ENCODE measurements around the gene DISP3.
A peak's percentile ranks its signal among the peaks of the same experiment; 100 is the strongest.

Gene DISP3

GRCh38 chr1:11543796-11544195 lies 64.8 kb downstream of the DISP3 start:
- no peak for DNase-seq (ENCODE audit: low read depth in 2 of 2)

- DNase-seq (ENCODE audit: low read depth in 2 of 2), result no peak
Observed at GRCh38 chr1:11546456-11546855, 67.5 kb downstream of the DISP3 start.

- DNase-seq (ENCODE audit: low read depth in 2 of 2), result peak; percentile 9 to 22
Observed at GRCh38 chr1:11550664-11551283, 71.8 kb downstream of the DISP3 start.

DNA sequence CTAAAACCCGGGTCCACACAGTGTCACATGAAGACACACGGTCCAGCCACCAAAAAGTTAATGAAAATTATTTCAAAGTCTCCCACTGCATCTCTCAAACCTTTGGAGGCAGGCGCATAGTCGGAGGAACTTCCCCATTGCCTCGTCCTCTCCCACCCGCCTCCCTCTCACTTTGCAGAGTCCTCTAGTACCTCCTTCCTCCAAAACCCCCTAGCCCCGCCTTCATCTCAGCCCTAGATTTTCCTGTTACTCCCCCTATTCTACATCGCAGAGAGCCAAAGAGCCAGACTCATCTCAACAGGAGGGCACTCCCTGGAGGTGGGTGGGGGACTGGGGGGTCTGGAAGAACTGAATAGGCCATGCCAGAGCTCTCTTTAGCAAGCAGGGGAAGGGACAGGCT lies 79.3 kb downstream of the DISP3 start:
- no peak for DNase-seq (ENCODE audit: low read depth in 2 of 2)

DNA sequence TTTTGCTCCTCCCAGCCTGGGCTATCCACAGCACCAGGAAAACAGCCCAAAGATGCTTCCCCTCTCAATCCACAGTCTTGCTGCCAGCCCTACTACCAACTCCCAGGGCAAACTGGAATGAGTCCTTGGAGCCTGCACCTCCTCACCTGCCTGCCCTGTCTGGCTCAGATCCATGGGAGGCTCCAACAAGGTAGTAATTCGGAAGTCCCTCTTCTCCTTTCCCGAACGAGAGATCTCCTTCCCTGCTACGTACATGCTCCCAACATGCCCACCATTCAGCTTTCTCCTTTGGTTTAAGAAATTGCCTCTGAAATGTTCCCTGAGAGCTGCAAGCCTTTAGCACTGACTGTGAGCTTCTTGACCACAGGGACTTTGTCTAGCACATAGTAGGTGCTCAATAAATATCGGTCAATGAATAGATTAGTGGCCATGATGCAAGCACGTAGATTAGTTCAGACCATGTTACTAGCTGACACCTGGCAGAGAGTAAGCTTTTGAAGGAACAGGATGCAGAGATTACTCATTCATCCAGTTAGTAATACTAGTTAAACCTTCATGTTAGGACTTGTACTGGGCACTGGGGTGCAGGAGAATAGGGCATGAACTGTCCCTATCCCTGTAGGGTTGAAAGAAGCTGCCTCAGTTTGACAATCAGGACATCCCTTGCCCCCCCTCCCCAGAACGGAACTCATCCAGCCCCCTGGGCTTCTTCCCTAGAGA lies 80.1 kb downstream of the DISP3 start:
- DNase-seq (ENCODE audit: low read depth in 2 of 2), result no peak

DNA sequence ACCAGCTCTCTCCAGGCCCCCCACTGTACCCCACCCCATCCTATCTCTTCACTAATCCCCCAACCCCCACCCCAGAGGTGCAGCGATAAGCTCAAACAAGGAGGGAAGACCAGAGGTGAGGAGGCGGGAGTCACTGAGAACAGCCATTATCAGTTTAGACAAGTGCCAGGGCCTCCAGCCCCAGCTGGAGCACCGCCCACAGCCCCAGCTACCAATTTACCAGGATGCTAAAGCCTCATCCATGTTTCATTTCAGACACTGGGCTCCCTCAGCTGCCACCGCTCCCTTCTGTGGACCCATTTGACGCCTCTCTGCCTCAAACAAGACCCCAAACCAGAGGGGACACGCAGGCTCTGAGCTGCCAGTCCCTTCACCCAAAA lies 80.6 kb downstream of the DISP3 start:
- DNase-seq (ENCODE audit: low read depth in 2 of 2), result no peak

GRCh38 chr1:11560061-11560460 lies 81.1 kb downstream of the DISP3 start:
- DNase-seq (ENCODE audit: low read depth in 2 of 2), result no peak

DNA sequence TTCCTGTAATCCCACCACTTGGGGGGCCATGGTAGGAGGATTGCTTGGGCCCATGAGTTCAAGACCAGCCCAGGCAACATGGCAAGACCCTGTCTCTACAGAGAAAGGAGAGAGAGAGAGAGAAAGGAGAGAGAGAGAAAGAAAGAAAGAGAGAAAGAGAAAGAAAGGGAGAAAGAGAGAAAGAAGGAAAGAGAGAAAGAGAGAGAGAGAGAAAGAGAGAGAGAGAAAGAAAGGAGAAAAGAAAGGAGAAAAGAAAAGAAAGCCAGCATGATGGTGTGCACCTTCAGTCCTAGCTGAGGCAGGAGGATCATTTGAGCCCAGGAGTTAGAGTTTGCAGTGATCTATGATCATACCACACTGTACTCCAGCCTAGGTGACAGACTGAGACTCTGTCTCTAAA lies 82.8 kb downstream of the DISP3 start:
- DNase-seq (ENCODE audit: low read depth in 2 of 2), result no peak

GRCh38 chr1:11562664-11563063 lies 83.7 kb downstream of the DISP3 start:
- no peak for DNase-seq (ENCODE audit: low read depth in 2 of 2)

DNA sequence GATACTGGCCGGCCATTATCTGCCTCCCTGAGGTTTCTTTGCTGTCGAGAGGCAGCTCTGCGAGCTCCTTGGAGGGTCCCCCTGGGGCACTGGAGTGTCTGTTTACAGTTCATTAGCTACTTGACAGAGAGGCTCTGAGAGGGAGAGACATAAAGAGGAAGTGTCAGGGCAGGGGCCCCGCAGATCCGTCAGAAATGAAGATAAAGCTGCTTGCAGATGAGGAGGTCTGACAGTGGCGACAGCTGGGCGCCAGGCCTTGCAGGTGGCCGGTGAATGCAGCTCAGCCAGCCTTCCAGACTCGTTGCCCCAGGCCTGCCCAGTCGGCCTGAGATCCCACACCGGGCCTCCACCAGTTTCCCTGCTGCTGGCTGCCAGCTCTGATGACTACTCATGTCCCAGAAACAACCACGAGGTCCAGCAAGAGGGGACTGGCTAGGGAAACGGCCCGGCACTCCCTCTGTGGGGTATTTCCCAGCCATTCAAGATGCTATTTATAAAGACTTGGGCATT lies 84.7 kb downstream of the DISP3 start:
- DNase-seq (ENCODE audit: low read depth in 2 of 2), result no peak

GRCh38 chr1:11564237-11564636 lies 85.3 kb downstream of the DISP3 start:
- DNase-seq (ENCODE audit: low read depth in 2 of 2), result no peak

GRCh38 chr1:11566042-11566850 lies 87.3 kb downstream of the DISP3 start:
- no peak for DNase-seq (ENCODE audit: low read depth in 2 of 2)

- DNase-seq (ENCODE audit: low read depth in 2 of 2), result no peak
Observed at GRCh38 chr1:11567244-11568065, 88.5 kb downstream of the DISP3 start.

DNA sequence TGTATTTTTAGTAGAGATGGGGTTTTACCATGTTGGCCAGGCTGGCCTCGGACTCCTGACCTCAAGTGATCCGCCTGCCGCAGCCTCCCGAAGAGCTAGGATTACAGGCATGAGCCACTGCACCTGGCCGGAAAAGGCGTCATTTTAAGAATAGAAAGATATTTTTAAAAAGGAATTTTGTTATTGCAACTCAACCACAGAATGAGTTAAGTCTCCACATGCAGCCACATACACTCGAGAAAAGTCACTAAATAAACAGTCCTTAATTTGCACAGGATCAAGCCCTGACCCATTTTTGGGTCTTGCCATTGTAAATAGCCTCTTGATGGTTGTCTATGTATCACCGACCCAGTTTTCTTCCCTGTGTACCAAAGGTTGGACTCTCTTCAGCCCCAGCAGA lies 89.7 kb downstream of the DISP3 start:
- no peak for DNase-seq (ENCODE audit: low read depth in 2 of 2)

GRCh38 chr1:11569551-11569950 lies 90.6 kb downstream of the DISP3 start:
- DNase-seq (ENCODE audit: low read depth in 2 of 2), result no peak

DNA sequence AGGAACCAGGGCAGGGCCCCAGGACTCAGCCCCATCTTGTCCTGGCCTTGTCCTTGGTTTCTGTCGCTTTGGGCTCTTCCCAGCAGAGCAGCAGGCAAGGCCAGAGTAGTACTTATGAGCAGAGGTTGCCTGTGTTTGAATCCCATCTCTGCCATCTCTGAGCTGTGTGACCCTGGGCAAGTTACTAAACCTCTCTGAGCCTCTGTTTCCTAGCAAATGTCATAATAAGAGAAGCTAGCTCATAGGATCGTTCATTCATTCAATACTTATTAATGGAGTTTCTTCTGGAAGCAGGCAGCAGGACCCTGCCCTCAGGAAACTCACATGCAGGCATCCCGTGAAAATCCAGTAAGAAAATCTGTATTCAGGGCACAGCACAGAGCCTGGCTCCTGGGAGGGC lies 91.0 kb downstream of the DISP3 start:
- no peak for DNase-seq (ENCODE audit: low read depth in 2 of 2)

- no peak for DNase-seq (ENCODE audit: low read depth in 2 of 2)
Observed at GRCh38 chr1:11570821-11571380, 91.9 kb downstream of the DISP3 start.

GRCh38 chr1:11571906-11572616 lies 93.1 kb downstream of the DISP3 start:
- peak; percentile 3 to 9 for DNase-seq (ENCODE audit: low read depth in 2 of 2)

GRCh38 chr1:11573116-11573692 lies 94.2 kb downstream of the DISP3 start:
- no peak for DNase-seq (ENCODE audit: low read depth in 2 of 2)

DNA sequence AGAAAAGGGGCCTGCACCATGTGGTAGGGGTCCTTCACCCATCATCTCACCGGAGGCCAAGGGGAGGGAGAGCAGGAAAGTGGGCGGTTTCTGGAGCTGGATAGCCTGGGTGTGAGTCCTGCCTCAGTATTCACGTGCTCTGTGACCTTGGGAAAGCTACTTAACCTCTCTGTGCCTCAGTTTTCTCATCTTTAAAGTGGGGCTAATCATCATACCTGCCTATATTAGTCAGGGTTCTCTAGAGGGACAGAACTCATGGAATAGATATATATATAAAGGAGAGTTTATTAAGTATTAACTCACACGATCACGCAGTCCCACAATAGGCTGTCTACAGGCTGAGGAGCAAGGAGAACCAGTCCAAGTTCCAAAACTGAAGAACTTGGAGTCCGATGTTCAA lies 96.6 kb downstream of the DISP3 start:
- no peak for DNase-seq (ENCODE audit: low read depth in 2 of 2)

Data from stimulated activated CD4-positive, alpha-beta T cell treated with anti-CD3 and anti-CD28 coated beads, Interleukin-4, amount 100 ng/mL, for 48 hours (primary cell).